Measurements from ENCODE around the gene SLC25A51.

GRCh38 chr9:37925006-37925405, 21.1 kb upstream of the SLC25A51 start:
- no peak for TF ChIP-seq CTCF (IDR thresholded peaks at IDR 0.05)
- no peak for TF ChIP-seq POLR2A (IDR thresholded peaks at IDR 0.05)

Measured in testis (tissue), 2 donors.